ENCODE measurements around the gene HUNK. TPM values are rescaled to one million over a fixed set of nuclear protein-coding genes. Genes with fewer than 3 reads are reported as not detected.
A peak's percentile ranks its signal among the peaks of the same experiment; 100 is the strongest.

Gene HUNK
- total and polyA plus RNA-seq, 2 of the 8 experiments (the other 6 are each of a cell fraction or from before 2014, with no cell fraction given) = 1.9 to 10.2 TPM

- H4K91ac ChIP-seq (replicated peaks; ENCODE audit: insufficient read length, low read length) = peak overlapping the region; percentile 79
- no peaks in the 10 kb centered on the region; a peak in 1 of 8 replicates for H3K36me3 ChIP-seq (ENCODE audit: control insufficient read depth in 2 of 4, insufficient read depth in 4 of 4, low read length in 3 of 4)
- CTCF ChIA-PET (ENCODE audit: partially characterized antibody) = interaction anchor here (0.8 to 2.3 kb wide), 4 partner anchors 15 to 325 kb away, joined by 3 to 6 read pairs (median 4); no protein-coding TSS in a partner anchor
- H2AFZ ChIP-seq (ENCODE audit: low read length) = no peak overlapping the region
- H3K14ac ChIP-seq (ENCODE audit: insufficient read length) = no peak overlapping the region
- no peak overlapping the region for H3K56ac ChIP-seq (replicated peaks; ENCODE audit: insufficient read length, low read depth, low read length)
- no peak overlapping the region for H3K4ac ChIP-seq (replicated peaks; ENCODE audit: insufficient read length, low read depth, low read length)
- no peak overlapping the region for H4K5ac ChIP-seq (ENCODE audit: insufficient read length, low read depth, low read length)
- FAIRE-seq (no peak), DNase-seq (ENCODE audit: low read depth in 1 of 2, low spot score in 2 of 2) (no peak)
- POLR2A ChIA-PET (ENCODE audit: partially characterized antibody) = no interaction called here
- H2BK120ac ChIP-seq (replicated peaks; ENCODE audit: low read depth, low read length) = no peak overlapping the region
- peak overlapping the region; percentile 8; the same call in 1 of the 2 replicates for H2AK5ac ChIP-seq (ENCODE audit: low read depth, low read length)
- peaks cover 0 to 11% (median 4%) of the 10 kb centered on the region in 4 experiments; a peak in 5 of 7 replicates for H3K4me1 ChIP-seq (replicated peaks in 1 of 4; ENCODE audit: control insufficient read depth in 3 of 4, insufficient read depth in 4 of 4, low read length in 3 of 4)
- peaks cover 5% of the 10 kb centered on the region; the same call in 1 of the 2 replicates for H3K79me1 ChIP-seq (ENCODE audit: low read depth, low read length)
- H3K9me3 ChIP-seq (ENCODE audit: insufficient read depth in 2 of 2, low read depth in 1 of 2, low read length in 1 of 2) = no peaks in the 10 kb centered on the region
- peak overlapping the region; percentile 31; the same call in 1 of the 2 replicates for H4K8ac ChIP-seq (ENCODE audit: extremely low read depth, insufficient read depth, low read length)
- no peak overlapping the region for H3K4me3 ChIP-seq (ENCODE audit: extremely low read depth in 1 of 4, insufficient read depth in 2 of 4, low read depth in 3 of 4, low read length in 4 of 4)
- WGBS, 2 experiments (ENCODE audit: extremely low coverage in 1 of 2, insufficient coverage in 1 of 2, insufficient read length in 1 of 2, insufficient replicate concordance in 2 of 2, low coverage in 1 of 2, low lambda C conversion rate in 2 of 2, missing lambda C conversion rate in 1 of 2) = 94% methylated on average over 23 of the region's 23 CpGs; no CpG with 5 or more reads in 1 of the 2 experiments
- peaks cover 0 to 2% of the 10 kb centered on the region in 2 experiments for H4K20me1 ChIP-seq (replicated peaks in 1 of 2; ENCODE audit: control insufficient read depth in 1 of 2, insufficient read depth in 2 of 2, low read length in 2 of 2)
- no peaks in the 10 kb centered on the region for H3K27me3 ChIP-seq (replicated peaks in 1 of 4; ENCODE audit: control insufficient read depth in 3 of 4, extremely low read depth in 1 of 4, insufficient read depth in 3 of 4, low read length in 3 of 4)
- no peaks in the 10 kb centered on the region for H3K23me2 ChIP-seq (ENCODE audit: low read depth, low read length)
- H3K23ac ChIP-seq (ENCODE audit: insufficient read length) = no peak overlapping the region
- 0 out of 2 replicates have a peak overlapping the region, but pooled peaks have one; percentile 6 for H2BK15ac ChIP-seq (ENCODE audit: low read length)
- H3K27ac ChIP-seq (ENCODE audit: low read depth, low read length) = no peak overlapping the region; the same call in 1 of the 2 replicates
- peak overlapping the region; percentile 54; the same call in 1 of the 2 replicates for H2BK5ac ChIP-seq (ENCODE audit: low read depth, low read length)
- H3K4me2 ChIP-seq (ENCODE audit: insufficient read depth in 1 of 2, low read depth in 2 of 2, low read length in 2 of 2) = no peak overlapping the region; a peak in 1 of 4 replicates
- H3K79me2 ChIP-seq (ENCODE audit: control insufficient read depth in 1 of 2, insufficient read depth in 2 of 2, low read length in 2 of 2) = no peaks in the 10 kb centered on the region
- H3K18ac ChIP-seq (ENCODE audit: extremely low read depth, low read length) = no peak overlapping the region
- no peak overlapping the region for H3K9ac ChIP-seq (replicated peaks in 1 of 4; ENCODE audit: extremely low read depth in 1 of 4, low read depth in 3 of 4, low read length in 3 of 4)
- no peak overlapping the region for H2BK20ac ChIP-seq (ENCODE audit: low read length)
- H2BK12ac ChIP-seq (ENCODE audit: low read depth, low read length) = no peak overlapping the region; the same call in 1 of the 2 replicates
- no peak for TF ChIP-seq RBBP5 (IDR thresholded peaks at IDR 0.05; ENCODE audit: borderline replicate concordance, low read depth, low read length)
- TF ChIP-seq EGR1 (IDR thresholded peaks at IDR 0.05; ENCODE audit: borderline replicate concordance, low read depth, low read length) = no peak
- no peak for TF ChIP-seq KDM1A (IDR thresholded peaks at IDR 0.05; ENCODE audit: borderline replicate concordance, low read length)
- TF ChIP-seq KDM4A (IDR thresholded peaks at IDR 0.05; ENCODE audit: low read depth, low read length, severe bottlenecking) = no peak
- no peak for TF ChIP-seq SP2 (IDR thresholded peaks at IDR 0.05; ENCODE audit: low read length)
- no peak for TF ChIP-seq POLR2AphosphoS5 (IDR thresholded peaks at IDR 0.05; ENCODE audit: low read depth, low read length)
- TF ChIP-seq EP300 (IDR thresholded peaks at IDR 0.05; ENCODE audit: borderline replicate concordance in 1 of 2, low read depth in 2 of 2, low read length in 2 of 2) = no peak
- no peak for TF ChIP-seq JUN (IDR thresholded peaks at IDR 0.05; ENCODE audit: low read depth, low read length)
- no peak for TF ChIP-seq HDAC6 (IDR thresholded peaks at IDR 0.05; ENCODE audit: low read depth, low read length)
- TF ChIP-seq SP4 (IDR thresholded peaks at IDR 0.05; ENCODE audit: low read length) = no peak
- no peak for TF ChIP-seq RXRA (IDR thresholded peaks at IDR 0.05; ENCODE audit: insufficient read depth, low read depth, low read length)
- no peak for TF ChIP-seq GABPA (IDR thresholded peaks at IDR 0.05; ENCODE audit: borderline replicate concordance, insufficient read depth, low read length)
These were observed 59.0 kb downstream of the HUNK start for GRCh38 chr21:31931644-31932469.
